ENCODE data around the gene UBE2G1. TPM values are rescaled to one million over a fixed set of nuclear protein-coding genes. Genes with fewer than 3 reads are reported as not detected.

Gene UBE2G1
- total and polyA plus RNA-seq, 2 of the 8 experiments (the other 6 are each of a cell fraction or from before 2014, with no cell fraction given) = 73.9 to 170 TPM

DNA sequence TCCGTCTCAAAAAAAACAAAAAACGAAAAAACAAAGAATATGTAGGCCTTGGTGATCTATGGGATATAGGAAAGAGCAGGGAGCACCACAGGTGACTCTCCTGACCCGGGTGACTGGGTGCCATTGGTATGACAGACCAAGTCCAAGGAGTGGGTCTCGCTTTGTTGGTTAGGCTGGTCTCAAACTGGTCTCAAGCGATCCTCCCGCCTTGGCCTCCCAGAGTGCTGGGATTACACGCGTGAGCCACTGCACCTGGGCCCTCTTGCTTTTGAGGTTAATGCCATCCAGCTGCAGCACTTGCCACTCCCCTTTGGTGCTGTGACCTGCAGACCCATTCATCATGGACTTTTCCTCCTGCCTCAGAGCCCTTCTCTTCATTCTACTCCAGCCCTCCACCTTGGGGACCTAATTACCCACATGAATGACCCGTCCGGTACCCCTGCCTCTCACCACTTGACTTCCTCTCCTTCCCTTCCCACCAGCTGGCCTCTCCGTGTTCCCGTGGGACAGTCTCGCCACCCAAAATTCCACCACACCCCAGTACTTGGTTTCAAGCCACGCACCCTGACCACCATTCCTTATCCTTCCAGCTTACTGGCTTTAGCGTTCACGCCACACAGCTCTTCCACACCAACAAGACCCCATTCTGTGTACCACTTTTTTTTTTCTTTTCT lies 3.2 kb upstream of the UBE2G1 start:
- no peak overlapping the region for H3K18ac ChIP-seq (ENCODE audit: extremely low read depth, low read length)
- no peak overlapping the region for H3K4me2 ChIP-seq (ENCODE audit: insufficient read depth in 1 of 2, low read depth in 2 of 2, low read length in 2 of 2)
- peaks cover 0 to 1% of the 10 kb centered on the region in 2 experiments for H4K20me1 ChIP-seq (replicated peaks in 1 of 2; ENCODE audit: control insufficient read depth in 1 of 2, insufficient read depth in 2 of 2, low read length in 2 of 2)
- no peak overlapping the region for H3K14ac ChIP-seq (ENCODE audit: insufficient read length)
- no peak overlapping the region for H2AFZ ChIP-seq (ENCODE audit: low read length)
- no peaks in the 10 kb centered on the region for H3K36me3 ChIP-seq (ENCODE audit: control insufficient read depth in 2 of 4, insufficient read depth in 4 of 4, low read length in 3 of 4)
- no peak overlapping the region for H3K56ac ChIP-seq (replicated peaks; ENCODE audit: insufficient read length, low read depth, low read length)
- H2BK20ac ChIP-seq (ENCODE audit: low read length) = no peak overlapping the region; the same call in 1 of the 2 replicates
- no peak overlapping the region for H3K27ac ChIP-seq (ENCODE audit: low read depth, low read length)
- peak overlapping the region; percentile 87 for H2BK12ac ChIP-seq (ENCODE audit: low read depth, low read length)
- H2AK5ac ChIP-seq (ENCODE audit: low read depth, low read length) = peak overlapping the region; percentile 33; the same call in 1 of the 2 replicates
- peaks cover 0 to 7% (median 1%) of the 10 kb centered on the region in 4 experiments; a peak in 3 of 7 replicates for H3K4me1 ChIP-seq (replicated peaks in 1 of 4; ENCODE audit: control insufficient read depth in 3 of 4, insufficient read depth in 4 of 4, low read length in 3 of 4)
- H3K27me3 ChIP-seq (replicated peaks in 1 of 4; ENCODE audit: control insufficient read depth in 3 of 4, extremely low read depth in 1 of 4, insufficient read depth in 3 of 4, low read length in 3 of 4) = no peaks in the 10 kb centered on the region
- DNase-seq (ENCODE audit: low read depth in 1 of 2, low spot score in 2 of 2) (no peak), FAIRE-seq (no peak)
- H3K4me3 ChIP-seq (ENCODE audit: extremely low read depth in 1 of 4, insufficient read depth in 2 of 4, low read depth in 3 of 4, low read length in 4 of 4) = no peak overlapping the region
- H4K8ac ChIP-seq (ENCODE audit: extremely low read depth, insufficient read depth, low read length) = no peak overlapping the region
- POLR2A ChIA-PET (ENCODE audit: partially characterized antibody) = interaction anchor here (1.8 to 2.1 kb wide), 2 partner anchors 25 to 27 kb away, joined by 5 to 6 read pairs; no protein-coding TSS in a partner anchor
- WGBS, 2 experiments (ENCODE audit: extremely low coverage in 1 of 2, insufficient coverage in 1 of 2, insufficient read length in 1 of 2, insufficient replicate concordance in 2 of 2, low coverage in 1 of 2, low lambda C conversion rate in 2 of 2, missing lambda C conversion rate in 1 of 2) = 92% methylated on average over 16 of the region's 16 CpGs; no CpG with 5 or more reads in 1 of the 2 experiments
- no peak overlapping the region for H2BK120ac ChIP-seq (replicated peaks; ENCODE audit: low read depth, low read length)
- no peaks in the 10 kb centered on the region for H3K9me3 ChIP-seq (ENCODE audit: insufficient read depth in 2 of 2, low read depth in 1 of 2, low read length in 1 of 2)
- peak overlapping the region; percentile 35; the same call in 1 of the 2 replicates for H2BK5ac ChIP-seq (ENCODE audit: low read depth, low read length)
- H4K91ac ChIP-seq (replicated peaks; ENCODE audit: insufficient read length, low read length) = no peak overlapping the region
- CTCF ChIA-PET (ENCODE audit: partially characterized antibody) = interaction anchor here (0.6 to 1.9 kb wide), 7 partner anchors 17 to 215 kb away, joined by 3 to 9 read pairs (median 3); partner anchors contain the start of gene SMTNL2
- H3K9ac ChIP-seq (replicated peaks in 1 of 4; ENCODE audit: extremely low read depth in 1 of 4, low read depth in 3 of 4, low read length in 3 of 4) = no peak overlapping the region
- H4K5ac ChIP-seq (ENCODE audit: insufficient read length, low read depth, low read length) = no peak overlapping the region
- H2BK15ac ChIP-seq (ENCODE audit: low read length) = no peak overlapping the region; the same call in 1 of the 2 replicates
- no peaks in the 10 kb centered on the region for H3K79me1 ChIP-seq (ENCODE audit: low read depth, low read length)
- no peak overlapping the region for H3K4ac ChIP-seq (replicated peaks; ENCODE audit: insufficient read length, low read depth, low read length)
- H3K23ac ChIP-seq (ENCODE audit: insufficient read length) = no peak overlapping the region
- H3K23me2 ChIP-seq (ENCODE audit: low read depth, low read length) = peaks cover 4% of the 10 kb centered on the region; the same call in 1 of the 2 replicates
- H3K79me2 ChIP-seq (ENCODE audit: control insufficient read depth in 1 of 2, insufficient read depth in 2 of 2, low read length in 2 of 2) = peaks cover 9 to 17% of the 10 kb centered on the region in 2 experiments
- no peak for TF ChIP-seq SIX5 (IDR thresholded peaks at IDR 0.05; ENCODE audit: low read depth, low read length)
- TF ChIP-seq CBX5 (IDR thresholded peaks at IDR 0.05; ENCODE audit: low read depth, low read length) = no peak
- no peak for TF ChIP-seq TEAD4 (IDR thresholded peaks at IDR 0.05; ENCODE audit: low read depth, low read length)
- no peak for TF ChIP-seq GABPA (IDR thresholded peaks at IDR 0.05; ENCODE audit: borderline replicate concordance, insufficient read depth, low read length)
- no peak for TF ChIP-seq POLR2A (IDR thresholded peaks at IDR 0.05; ENCODE audit: control extremely low read depth in 1 of 2, low read depth in 2 of 2, low read length in 2 of 2)
- no peak for TF ChIP-seq JUN (IDR thresholded peaks at IDR 0.05; ENCODE audit: low read depth, low read length)
- TF ChIP-seq TBP (IDR thresholded peaks at IDR 0.05; ENCODE audit: low read depth, low read length) = no peak
- no peak for TF ChIP-seq ZNF274 (IDR thresholded peaks at IDR 0.05; ENCODE audit: borderline replicate concordance, extremely low read depth, low read length)
- TF ChIP-seq, protein P1, sequence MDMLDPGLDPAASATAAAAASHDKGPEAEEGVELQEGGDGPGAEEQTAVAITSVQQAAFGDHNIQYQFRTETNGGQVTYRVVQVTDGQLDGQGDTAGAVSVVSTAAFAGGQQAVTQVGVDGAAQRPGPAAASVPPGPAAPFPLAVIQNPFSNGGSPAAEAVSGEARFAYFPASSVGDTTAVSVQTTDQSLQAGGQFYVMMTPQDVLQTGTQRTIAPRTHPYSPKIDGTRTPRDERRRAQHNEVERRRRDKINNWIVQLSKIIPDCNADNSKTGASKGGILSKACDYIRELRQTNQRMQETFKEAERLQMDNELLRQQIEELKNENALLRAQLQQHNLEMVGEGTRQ (IDR thresholded peaks at IDR 0.05; ENCODE audit: low read length) = no peak
- no peak for TF ChIP-seq KDM5A (IDR thresholded peaks at IDR 0.05; ENCODE audit: low read length)
- no peak for TF ChIP-seq RFX5 (IDR thresholded peaks at IDR 0.05; ENCODE audit: borderline replicate concordance, low read depth, low read length)
- TF ChIP-seq SUZ12 (IDR thresholded peaks at IDR 0.05; ENCODE audit: low read length) = no peak

Measured in H1 (cell line).